ENCODE results near the gene RERE.

The RERE gene

GRCh38 chr1:8740034-8740449, 77.4 kb downstream of the RERE start:
- CTCF ChIA-PET, result no interaction called here
- POLR2A ChIA-PET, result no interaction called here
- TF ChIP-seq FOXM1 (IDR thresholded peaks at IDR 0.05; ENCODE audit: borderline replicate concordance) (no peak), CTBP1 (IDR thresholded peaks at IDR 0.05; ENCODE audit: borderline replicate concordance) (no peak), L3MBTL2 (conservative IDR thresholded peaks at IDR 0.05) (no peak), ARNT (IDR thresholded peaks at IDR 0.05) (no peak), TARDBP (IDR thresholded peaks at IDR 0.05) (no peak), FOXK2 (IDR thresholded peaks at IDR 0.05) (no peak), SP1 (IDR thresholded peaks at IDR 0.05) (no peak), ZNF384 (IDR thresholded peaks at IDR 0.05) (no peak), FOXA1 (IDR thresholded peaks at IDR 0.05) (no peak), BHLHE40 (IDR thresholded peaks at IDR 0.05; ENCODE audit: borderline replicate concordance) (no peak), ELF4 (IDR thresholded peaks at IDR 0.05) (no peak), PKNOX1 (IDR thresholded peaks at IDR 0.05) (no peak), LEF1 (IDR thresholded peaks at IDR 0.05; ENCODE audit: borderline replicate concordance) (no peak), HDGF (IDR thresholded peaks at IDR 0.05; ENCODE audit: borderline replicate concordance) (no peak), NFRKB (IDR thresholded peaks at IDR 0.05) (no peak), SUZ12 (IDR thresholded peaks at IDR 0.05) (no peak)
- DNase-seq (ENCODE audit: extremely low spot score), result no peak

- DNase-seq (ENCODE audit: extremely low spot score), result peak; percentile 11
- POLR2A ChIA-PET, result no interaction called here
- CTCF ChIA-PET, result no interaction called here
- TF ChIP-seq LEF1 (IDR thresholded peaks at IDR 0.05; ENCODE audit: borderline replicate concordance) (no peak), HDGF (IDR thresholded peaks at IDR 0.05; ENCODE audit: borderline replicate concordance) (no peak), FOXA1 (IDR thresholded peaks at IDR 0.05) (no peak), FOXM1 (IDR thresholded peaks at IDR 0.05; ENCODE audit: borderline replicate concordance) (no peak), ZNF384 (IDR thresholded peaks at IDR 0.05) (no peak), PKNOX1 (IDR thresholded peaks at IDR 0.05) (peak; percentile 51; the same call in 1 of the 2 replicates)
Observed at GRCh38 chr1:8739377-8739776, 78.1 kb downstream of the RERE start.

- CTCF ChIA-PET, result interaction anchor here (1.1 kb wide), 1 partner anchor 112 kb away, joined by 4 read pairs; no protein-coding TSS in a partner anchor
- POLR2A ChIA-PET, result no interaction called here
- DNase-seq (ENCODE audit: extremely low spot score), result no peak
- no peak for TF ChIP-seq LEF1 (IDR thresholded peaks at IDR 0.05; ENCODE audit: borderline replicate concordance)
Observed at GRCh38 chr1:8736927-8737326, 80.5 kb downstream of the RERE start.

- TF ChIP-seq FOXA1 (IDR thresholded peaks at IDR 0.05), result no peak
- TF ChIP-seq PKNOX1 (IDR thresholded peaks at IDR 0.05), result no peak
- no peak for TF ChIP-seq L3MBTL2 (conservative IDR thresholded peaks at IDR 0.05)
- TF ChIP-seq FOXK2 (IDR thresholded peaks at IDR 0.05), result no peak
- TF ChIP-seq NFRKB (IDR thresholded peaks at IDR 0.05), result no peak
- TF ChIP-seq BHLHE40 (IDR thresholded peaks at IDR 0.05; ENCODE audit: borderline replicate concordance), result no peak
- TF ChIP-seq CTBP1 (IDR thresholded peaks at IDR 0.05; ENCODE audit: borderline replicate concordance), result no peak
- TF ChIP-seq ARNT (IDR thresholded peaks at IDR 0.05), result no peak
- TF ChIP-seq TARDBP (IDR thresholded peaks at IDR 0.05), result no peak
- TF ChIP-seq HDGF (IDR thresholded peaks at IDR 0.05; ENCODE audit: borderline replicate concordance), result no peak
- no peak for TF ChIP-seq ZNF384 (IDR thresholded peaks at IDR 0.05)
- ChIA-PET POLR2A (no interaction called here), CTCF (interaction anchor here (0.6 to 0.9 kb wide), 2 partner anchors 9 to 86 kb away, joined by 3 to 5 read pairs; no protein-coding TSS in a partner anchor)
- no peak for DNase-seq (ENCODE audit: extremely low spot score)
Observed at GRCh38 chr1:8733484-8733883, 84.0 kb downstream of the RERE start.

- POLR2A ChIA-PET, result no interaction called here
- TF ChIP-seq ELF4 (IDR thresholded peaks at IDR 0.05), result no peak
- TF ChIP-seq HDGF (IDR thresholded peaks at IDR 0.05; ENCODE audit: borderline replicate concordance), result no peak
- no peak for TF ChIP-seq NFRKB (IDR thresholded peaks at IDR 0.05)
- TF ChIP-seq LEF1 (IDR thresholded peaks at IDR 0.05; ENCODE audit: borderline replicate concordance), result no peak
- TF ChIP-seq FOXM1 (IDR thresholded peaks at IDR 0.05; ENCODE audit: borderline replicate concordance), result no peak
- no peak for TF ChIP-seq FOXA1 (IDR thresholded peaks at IDR 0.05)
- no peak for TF ChIP-seq PKNOX1 (IDR thresholded peaks at IDR 0.05)
- no peak for TF ChIP-seq BHLHE40 (IDR thresholded peaks at IDR 0.05; ENCODE audit: borderline replicate concordance)
- no peak for TF ChIP-seq FOXK2 (IDR thresholded peaks at IDR 0.05)
- no peak for DNase-seq (ENCODE audit: extremely low spot score)
- CTCF ChIA-PET, result interaction anchor here (0.6 to 0.7 kb wide), 2 partner anchors 62 to 132 kb away, joined by 3 to 7 read pairs; no protein-coding TSS in a partner anchor
Observed at GRCh38 chr1:8731162-8731561, 86.3 kb downstream of the RERE start.

GRCh38 chr1:8728464-8728863, 89.0 kb downstream of the RERE start:
- ChIA-PET CTCF (interaction anchor here (0.6 to 2.0 kb wide), 5 partner anchors 32 to 239 kb away, joined by 3 to 9 read pairs (median 3); no protein-coding TSS in a partner anchor), POLR2A (no interaction called here)
- TF ChIP-seq LEF1 (IDR thresholded peaks at IDR 0.05; ENCODE audit: borderline replicate concordance) (no peak), HDGF (IDR thresholded peaks at IDR 0.05; ENCODE audit: borderline replicate concordance) (no peak), SP1 (IDR thresholded peaks at IDR 0.05) (no peak), ZNF384 (IDR thresholded peaks at IDR 0.05) (no peak), BHLHE40 (IDR thresholded peaks at IDR 0.05; ENCODE audit: borderline replicate concordance) (no peak), ELF4 (IDR thresholded peaks at IDR 0.05) (no peak), L3MBTL2 (conservative IDR thresholded peaks at IDR 0.05) (no peak), FOXK2 (IDR thresholded peaks at IDR 0.05) (no peak), PKNOX1 (IDR thresholded peaks at IDR 0.05) (no peak), FOXM1 (IDR thresholded peaks at IDR 0.05; ENCODE audit: borderline replicate concordance) (no peak), FOXA1 (IDR thresholded peaks at IDR 0.05) (no peak), CTBP1 (IDR thresholded peaks at IDR 0.05; ENCODE audit: borderline replicate concordance) (no peak), SUZ12 (IDR thresholded peaks at IDR 0.05) (no peak), NFRKB (IDR thresholded peaks at IDR 0.05) (no peak)
- DNase-seq (ENCODE audit: extremely low spot score), result no peak
